Neuronal stem cell (in vitro differentiated cells): ENCODE measurements around the gene PHRF1. TPM values are rescaled to one million over a fixed set of nuclear protein-coding genes. Genes with fewer than 3 reads are reported as not detected.

Experiments used
- DNase-seq: peaks from one replicate; pipeline ENCODE4 v3.0.0-alpha.2; 2013; ENCODE audit warnings: low spot score
- H2AFZ ChIP-seq: one replicate; pipeline ENCODE4 v1.6.1; 2013; ENCODE audit warnings: mild to moderate bottlenecking, low read length, inconsistent platforms
- H2AK5ac ChIP-seq: 2 replicates; pipeline ENCODE4 v1.6.1; 2013; ENCODE audit warnings: low read depth, mild to moderate bottlenecking, inconsistent platforms, low read length, moderate library complexity, mixed read lengths
- H2BK120ac ChIP-seq: 2 replicates; pipeline ENCODE4 v1.6.1; 2013; ENCODE audit warnings: low read depth, mild to moderate bottlenecking, inconsistent platforms, low read length, moderate library complexity, mixed read lengths
- H2BK12ac ChIP-seq: one replicate; pipeline ENCODE4 v1.6.1; 2013; ENCODE audit warnings: low read length, inconsistent platforms
- H2BK15ac ChIP-seq: 2 replicates; pipeline ENCODE4 v1.6.1; 2013; ENCODE audit warnings: mild to moderate bottlenecking, low read length, inconsistent platforms, mixed read lengths
- H2BK5ac ChIP-seq: one replicate; pipeline ENCODE4 v1.6.1; 2013; ENCODE audit warnings: inconsistent platforms, mild to moderate bottlenecking, low read length, moderate library complexity
- H3K14ac ChIP-seq: one replicate; pipeline ENCODE4 v1.6.1; 2013; ENCODE audit warnings: low read length, inconsistent platforms
- H3K18ac ChIP-seq: 2 replicates; pipeline ENCODE4 v1.6.1; 2013; ENCODE audit warnings: low read length, inconsistent platforms
- H3K23ac ChIP-seq: 2 replicates; pipeline ENCODE4 v1.6.1; 2013; ENCODE audit warnings: low read depth, mild to moderate bottlenecking, mixed read lengths, low read length, inconsistent platforms; ENCODE audit not compliant: poor library complexity
- H3K27ac ChIP-seq: replicated peaks from 3 replicates; pipeline ENCODE4 v1.5.1; 2013; ENCODE audit warnings: low read length, inconsistent platforms
- H3K27me3 ChIP-seq, 3 experiments: 2 replicates each; pipeline ENCODE4 v1.6.1; 2013; ENCODE audit warnings: low read length in 3 of 3, mild to moderate bottlenecking in 2 of 3, inconsistent platforms in 1 of 3, low read depth in 1 of 3, mixed read lengths in 1 of 3, moderate library complexity in 1 of 3; ENCODE audit not compliant: control insufficient read depth in 3 of 3, insufficient read depth in 3 of 3
- H3K36me3 ChIP-seq, 2 donors: replicated peaks in 1 of 2; 2 replicates each; pipeline ENCODE4 v1.6.1; 2013; ENCODE audit warnings: low read length in 2 of 2; ENCODE audit not compliant: control insufficient read depth in 2 of 2, insufficient read depth in 2 of 2
- H3K4ac ChIP-seq: 2 replicates; pipeline ENCODE4 v1.6.1; 2013; ENCODE audit warnings: inconsistent platforms, mild to moderate bottlenecking, low read length, moderate library complexity
- H3K4me1 ChIP-seq, 2 donors: 1 replicate in 1 of 2; 2 replicates in 1 of 2; pipeline ENCODE4 v1.6.1; 2013; ENCODE audit warnings: low read length in 2 of 2, low read depth in 1 of 2; ENCODE audit not compliant: control insufficient read depth in 2 of 2, insufficient read depth in 1 of 2
- H3K4me2 ChIP-seq: one replicate; pipeline ENCODE4 v1.6.1; 2013; ENCODE audit warnings: mild to moderate bottlenecking, low read length, inconsistent platforms; ENCODE audit not compliant: insufficient read depth, poor library complexity, severe bottlenecking
- H3K4me3 ChIP-seq, 2 donors: 2 replicates each; pipeline ENCODE4 v1.5.1; 2013; ENCODE audit warnings: low read length in 2 of 2, mild to moderate bottlenecking in 2 of 2, inconsistent platforms in 1 of 2, moderate library complexity in 1 of 2
- H3K79me1 ChIP-seq: one replicate; pipeline ENCODE4 v1.6.1; 2013; ENCODE audit warnings: low read depth, mild to moderate bottlenecking, inconsistent platforms, low read length, moderate library complexity
- H3K9ac ChIP-seq: one replicate; pipeline ENCODE4 v1.6.1; 2013; ENCODE audit warnings: mild to moderate bottlenecking, low read depth, low read length, inconsistent platforms; ENCODE audit not compliant: poor library complexity
- H3K9me3 ChIP-seq, 2 donors: replicated peaks in 1 of 2; 2 replicates each; pipeline versions ENCODE3 to v1.6.1; 2013; ENCODE audit warnings: low read length in 2 of 2, mild to moderate bottlenecking in 2 of 2, inconsistent platforms in 1 of 2, low read depth in 1 of 2, mixed read lengths in 1 of 2, moderate library complexity in 1 of 2; ENCODE audit not compliant: control insufficient read depth in 2 of 2, insufficient read depth in 1 of 2
- H4K8ac ChIP-seq: one replicate; pipeline ENCODE4 v1.6.1; 2013; ENCODE audit warnings: low read depth, mild to moderate bottlenecking, inconsistent platforms, low read length, moderate library complexity
- H4K91ac ChIP-seq: one replicate; pipeline ENCODE4 v1.6.1; 2013; ENCODE audit warnings: low read length, low read depth, mild to moderate bottlenecking, inconsistent platforms; ENCODE audit not compliant: poor library complexity
- WGBS, 2 donors: extraction: QIAGEN DNeasy Blood & Tissue Kit; methylation state at CpG; one replicate each; pipeline ENCODE4 v1.1.7; 2013; ENCODE audit warnings: missing lambda C conversion rate in 2 of 2, mixed read lengths in 1 of 2; ENCODE audit not compliant: insufficient read length in 2 of 2, insufficient replicate concordance in 1 of 2; ENCODE audit errors: extremely low coverage in 2 of 2; 5-methylcytosine and 5-hydroxymethylcytosine counted together
- polyA plus RNA-seq, 2 experiments: library from polyadenylated mRNA; stranded (reverse); fragments of 200-250 nt; gene quantifications; one replicate each; pipeline ENCODE4 v1.2.3, GENCODE V29; 2013

PHRF1 gene
- 13.1 TPM for polyA plus RNA-seq (2013, experiment 1 of 2)
- 12.9 TPM for polyA plus RNA-seq (2013, experiment 2 of 2)

- H2BK12ac ChIP-seq, result peak within 1 kb of the TSS; percentile 98
- peaks cover 3 to 29% (median 13%) of the 10 kb centered on the region in 3 experiments for H3K27me3 ChIP-seq
- H3K23ac ChIP-seq, result peak within 1 kb of the TSS; percentile 96
- peak within 1 kb of the TSS; percentile 98 for H2BK120ac ChIP-seq
- H3K36me3 ChIP-seq, result peaks cover 3 to 11% of the 10 kb centered on the region in 2 donors
- peak within 1 kb of the TSS; percentile 88 for H2AK5ac ChIP-seq
- H4K91ac ChIP-seq, result peak within 1 kb of the TSS; percentile 95
- peak within 1 kb of the TSS; percentile 89 for H3K4ac ChIP-seq
- H3K79me1 ChIP-seq, result peaks cover 26% of the 10 kb centered on the region
- H3K4me2 ChIP-seq, result peak within 1 kb of the TSS; percentile 94
- H3K27ac ChIP-seq, result peak within 1 kb of the TSS; percentile 77
- DNase-seq, result peak; percentile 93
- H3K9me3 ChIP-seq, result no peaks in the 10 kb centered on the region
- H4K8ac ChIP-seq, result peak within 1 kb of the TSS; percentile 43
- H3K4me1 ChIP-seq, result peaks cover 24 to 31% of the 10 kb centered on the region in 2 donors
- no CpG with 5 or more reads among the region's 99 CpGs for WGBS, 2 donors
- H3K18ac ChIP-seq, result peak within 1 kb of the TSS; percentile 99
- peak within 1 kb of the TSS; percentile 99 for H3K14ac ChIP-seq
- H2BK5ac ChIP-seq, result peak within 1 kb of the TSS; percentile 95
- H3K4me3 ChIP-seq, result peak within 1 kb of the TSS; percentile 97
- peak within 1 kb of the TSS; percentile 99 for H3K9ac ChIP-seq
- H2BK15ac ChIP-seq, result peak within 1 kb of the TSS; percentile 89
- peak within 1 kb of the TSS; percentile 100 for H2AFZ ChIP-seq
Observed at GRCh38 chr11:575996-576768, at the start of gene PHRF1. PHRF1 (plus strand) TSS chr11:576470; CDS start chr11:581513, 5,043 bp downstream.

GRCh38 chr11:528166-528814 lies 48.0 kb upstream of the PHRF1 start:
- Histone ChIP-seq H3K36me3 (peaks cover 15 to 25% of the 10 kb centered on the region in 2 donors), H3K79me1 (no peaks in the 10 kb centered on the region), H3K23ac (no peak overlapping the region), H3K4me1 (no peaks in the 10 kb centered on the region), H3K27me3 (no peaks in the 10 kb centered on the region), H3K9ac (no peak overlapping the region), H3K9me3 (peaks cover 0 to 2% of the 10 kb centered on the region in 2 donors), H3K14ac (peak overlapping the region; percentile 56), H2BK15ac (no peak overlapping the region), H2BK12ac (no peak overlapping the region), H2AFZ (no peak overlapping the region), H3K27ac (no peak overlapping the region), H2BK5ac (no peak overlapping the region), H3K18ac (peak overlapping the region; percentile 8), H3K4me3 (peak overlapping the region in 1 of 2 donors; percentile 46), H3K4me2 (no peak overlapping the region), H4K91ac (no peak overlapping the region), H4K8ac (no peak overlapping the region), H2BK120ac (no peak overlapping the region), H2AK5ac (no peak overlapping the region), H3K4ac (no peak overlapping the region)
- no CpG with 5 or more reads among the region's 30 CpGs for WGBS, 2 donors
- no peak for DNase-seq

DNA sequence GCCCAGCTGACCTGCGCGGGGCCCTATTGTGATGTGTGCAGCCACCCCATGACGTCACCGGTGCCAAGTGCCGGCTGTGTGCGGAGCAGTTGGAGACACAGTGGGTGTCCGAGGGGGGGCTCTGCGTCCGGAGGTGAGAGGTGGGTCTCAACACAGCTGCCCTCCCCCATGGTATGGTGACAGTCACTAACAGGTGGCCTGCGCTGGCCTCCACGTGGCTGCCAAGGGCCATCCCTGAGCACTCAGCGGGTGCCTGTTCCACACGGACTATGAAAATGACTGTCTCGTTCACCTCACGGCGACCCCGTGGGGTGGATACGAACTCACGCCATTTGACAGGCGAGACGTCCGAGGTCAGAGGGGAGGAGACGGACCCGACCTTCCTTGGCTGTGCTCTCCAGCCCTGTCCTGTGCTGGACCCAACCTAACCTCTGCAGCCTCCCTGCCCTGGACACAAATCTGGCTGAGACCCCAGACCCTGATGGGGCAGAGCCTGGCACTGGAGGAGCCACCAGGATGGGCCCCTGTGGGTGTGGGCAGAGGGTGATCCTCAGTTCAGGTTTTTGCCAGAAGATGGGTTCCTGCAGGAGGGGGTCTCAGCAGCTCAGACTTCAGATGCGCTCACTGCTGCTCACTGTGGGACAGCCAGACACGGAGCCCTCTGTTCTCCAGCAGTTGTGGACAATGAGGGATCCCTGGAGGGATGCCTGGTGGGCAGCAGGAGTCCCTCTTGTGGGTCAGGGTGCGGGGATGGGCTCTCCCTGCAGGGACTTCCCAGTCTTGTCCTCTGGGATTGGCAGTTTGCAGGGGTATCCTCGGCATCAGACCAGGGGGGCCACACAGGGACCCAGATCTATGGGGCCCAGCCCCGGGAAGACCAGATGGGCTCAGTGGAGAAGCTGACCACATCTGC lies 47.2 kb upstream of the PHRF1 start:
- Histone ChIP-seq H3K27me3 (no peaks in the 10 kb centered on the region), H2AFZ (no peak overlapping the region), H3K9ac (no peak overlapping the region), H3K4me2 (no peak overlapping the region), H2BK120ac (no peak overlapping the region), H3K36me3 (peaks cover 22 to 33% of the 10 kb centered on the region in 2 donors), H2BK5ac (no peak overlapping the region), H4K91ac (no peak overlapping the region), H2BK15ac (no peak overlapping the region), H3K9me3 (peaks cover 0 to 3% of the 10 kb centered on the region in 2 donors), H3K27ac (no peak overlapping the region), H2AK5ac (no peak overlapping the region), H3K14ac (peak overlapping the region; percentile 38), H3K4me1 (peaks cover 0 to under 1% of the 10 kb centered on the region in 2 donors), H4K8ac (no peak overlapping the region), H3K18ac (no peak overlapping the region), H3K23ac (peak overlapping the region; percentile 46), H3K4me3 (peak overlapping the region in 1 of 2 donors; percentile 46), H2BK12ac (no peak overlapping the region), H3K4ac (no peak overlapping the region), H3K79me1 (peaks cover 2% of the 10 kb centered on the region)
- no CpG with 5 or more reads among the region's 29 CpGs for WGBS, 2 donors
- DNase-seq, result no peak
